ENCODE results near the gene IL17B. TPM values are rescaled to one million over a fixed set of nuclear protein-coding genes. Genes with fewer than 3 reads are reported as not detected.

The IL17B gene
- total RNA-seq, 1 experiment from 2014 or later = not detected

DNA sequence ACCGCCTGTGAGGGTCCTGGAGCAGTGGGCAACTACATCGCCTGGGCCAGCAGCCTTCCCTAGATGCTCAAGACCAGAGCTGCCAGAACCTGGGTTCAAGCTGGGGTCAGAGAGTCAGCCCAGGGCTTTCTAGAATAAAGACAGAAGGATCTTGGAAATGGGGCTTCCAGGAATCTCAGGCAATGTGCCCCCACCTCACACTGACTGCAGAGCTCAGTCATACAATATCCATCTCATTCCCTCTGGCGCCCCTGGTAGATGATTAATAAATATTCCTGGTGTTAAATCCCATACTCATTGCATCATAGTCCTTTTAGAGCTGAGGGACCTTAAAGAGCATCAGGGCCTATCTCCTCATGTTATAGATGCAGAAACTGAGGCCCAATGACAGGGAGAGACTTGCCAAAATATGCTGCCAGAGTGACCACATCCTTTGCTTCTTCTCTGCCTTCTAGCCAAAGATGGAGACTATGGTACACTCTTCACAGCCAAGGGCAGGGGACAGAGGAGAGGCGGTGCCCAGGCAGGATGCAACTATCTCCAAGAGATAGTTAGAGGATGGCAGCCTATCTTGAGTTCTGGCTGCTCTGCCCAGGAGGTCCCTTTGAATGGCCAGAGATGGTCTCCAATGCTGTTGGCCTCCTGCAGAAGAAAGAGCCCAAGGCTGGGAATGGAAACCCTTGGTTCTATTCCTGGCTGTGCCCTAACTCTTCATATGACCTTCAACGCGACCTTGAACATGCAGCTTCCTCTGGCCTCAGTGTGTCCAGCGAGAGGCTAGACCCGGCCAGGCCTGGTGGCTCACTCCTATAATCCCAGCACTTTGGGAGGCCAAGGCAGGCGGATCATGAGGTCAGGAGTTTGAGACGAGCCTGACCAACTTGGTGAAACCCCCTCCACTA lies 36.2 kb upstream of the IL17B start:
- no CpG with 5 or more reads among the region's 10 CpGs for WGBS (ENCODE audit: extremely low coverage, insufficient read length, low lambda C conversion rate)
- H3K36me3 Mint-ChIP-seq (ENCODE audit: insufficient read depth in 1 of 3, low read depth in 3 of 3) = no peaks in the 10 kb centered on the region
- Histone ChIP-seq H3K23me2 (ENCODE audit: insufficient read length, low read depth, low read length, poor library complexity, severe bottlenecking) (no peaks in the 10 kb centered on the region), H2AFZ (ENCODE audit: low read length) (no peak overlapping the region), H2BK20ac (ENCODE audit: low read depth, low read length, poor library complexity, severe bottlenecking) (no peak overlapping the region), H3K4ac (ENCODE audit: low read depth, low read length) (no peak overlapping the region), H2AK5ac (ENCODE audit: insufficient read length, low read length) (no peak overlapping the region), H3K56ac (ENCODE audit: insufficient read length, low read depth, low read length) (no peak overlapping the region), H3K79me1 (ENCODE audit: insufficient read depth, low read depth, low read length, poor library complexity, severe bottlenecking) (no peaks in the 10 kb centered on the region), H3K23ac (ENCODE audit: insufficient read length, low read depth, low read length) (no peak overlapping the region), H2BK15ac (ENCODE audit: low read depth, low read length) (no peak overlapping the region), H3K79me2 (ENCODE audit: insufficient read depth, low read length) (no peaks in the 10 kb centered on the region), H3T11ph (ENCODE audit: low read length) (no peak overlapping the region), H2BK120ac (ENCODE audit: low read depth, low read length, poor library complexity, severe bottlenecking) (no peak overlapping the region), H4K5ac (ENCODE audit: insufficient read length, low read depth, low read length) (no peak overlapping the region), H4K20me1 (ENCODE audit: control insufficient read depth, insufficient read depth, insufficient read length) (no peaks in the 10 kb centered on the region), H4K8ac (replicated peaks; ENCODE audit: insufficient read length, low read depth, low read length) (no peak overlapping the region), H3K27ac (ENCODE audit: insufficient read length, low read depth, low read length) (no peak overlapping the region), H3K9me3 (ENCODE audit: control insufficient read depth, low read depth, low read length) (no peaks in the 10 kb centered on the region), H2BK5ac (ENCODE audit: insufficient read length, low read length) (no peak overlapping the region), H3K27me3 (ENCODE audit: insufficient read depth, low read length) (no peaks in the 10 kb centered on the region), H3K9ac (ENCODE audit: extremely low read depth, insufficient read length, low read length) (no peak overlapping the region), H4K91ac (ENCODE audit: insufficient read length, low read depth, low read length) (no peak overlapping the region), H3K18ac (ENCODE audit: insufficient read length, low read depth, low read length) (no peak overlapping the region), H2BK12ac (ENCODE audit: insufficient read length, low read depth, low read length) (no peak overlapping the region), H3K4me1 (ENCODE audit: insufficient read depth, low read length) (no peaks in the 10 kb centered on the region), H3K4me2 (ENCODE audit: insufficient read depth, insufficient read length, low read length) (no peak overlapping the region), H3K14ac (ENCODE audit: insufficient read depth, low read length) (no peak overlapping the region)
- no peaks in the 10 kb centered on the region for H3K9me3 Mint-ChIP-seq
- no peak overlapping the region for H3K4me3 Mint-ChIP-seq
- H3K4me1 Mint-ChIP-seq = peaks cover 8 to 29% of the 10 kb centered on the region in 2 experiments
- peak overlapping the region in 1 of 3 experiments; percentile 64; a peak in 1 of 7 replicates for H3K27ac Mint-ChIP-seq
- H3K27me3 Mint-ChIP-seq (ENCODE audit: low read depth) = no peaks in the 10 kb centered on the region
- DNase-seq = no peak
- TF ChIP-seq CTCF (conservative IDR thresholded peaks at IDR 0.05) = no peak

Data from H9 (cell line).